ENCODE data around the gene MSANTD2. TPM values are rescaled to one million over a fixed set of nuclear protein-coding genes. Genes with fewer than 3 reads are reported as not detected.

The MSANTD2 gene
- total RNA-seq, 1 experiment from 2014 or later = 6.7 TPM

- in situ Hi-C loops (cut with HindIII; ENCODE audit: low pct_unique_long_range_greater_than_20kb, low sequenced_read_pairs) = no loop called here
- no peak for DNase-seq (ENCODE audit: low read depth, low spot score)
Observed at GRCh38 chr11:124825876-124826275, 25.7 kb upstream of the MSANTD2 start.

GRCh38 chr11:124823512-124824376 is 23.5 kb upstream of the MSANTD2 start:
- in situ Hi-C loops (cut with HindIII; ENCODE audit: low pct_unique_long_range_greater_than_20kb, low sequenced_read_pairs) = no loop called here
- no peak for DNase-seq (ENCODE audit: low read depth, low spot score)

GRCh38 chr11:124821995-124822730 is 22.0 kb upstream of the MSANTD2 start:
- no peak for DNase-seq (ENCODE audit: low read depth, low spot score)
- in situ Hi-C loops (cut with HindIII; ENCODE audit: low pct_unique_long_range_greater_than_20kb, low sequenced_read_pairs) = no loop called here

GRCh38 chr11:124817036-124817435 is 16.8 kb upstream of the MSANTD2 start:
- DNase-seq (ENCODE audit: low read depth, low spot score) = no peak
- in situ Hi-C loops (cut with HindIII; ENCODE audit: low pct_unique_long_range_greater_than_20kb, low sequenced_read_pairs) = no loop called here

- in situ Hi-C loops (cut with HindIII; ENCODE audit: low pct_unique_long_range_greater_than_20kb, low sequenced_read_pairs) = no loop called here
Observed at GRCh38 chr11:124814739-124815138, 14.5 kb upstream of the MSANTD2 start.

GRCh38 chr11:124812876-124813275 is 12.7 kb upstream of the MSANTD2 start:
- DNase-seq (ENCODE audit: low read depth, low spot score) = no peak
- in situ Hi-C loops (cut with HindIII; ENCODE audit: low pct_unique_long_range_greater_than_20kb, low sequenced_read_pairs) = no loop called here

More at GRCh38 chr11:124814739-124815138, 14.5 kb upstream of the MSANTD2 start:
- DNase-seq (ENCODE audit: low read depth, low spot score) = no peak

- no peak for DNase-seq (ENCODE audit: low read depth, low spot score)
- in situ Hi-C loops (cut with HindIII; ENCODE audit: low pct_unique_long_range_greater_than_20kb, low sequenced_read_pairs) = no loop called here
Observed at GRCh38 chr11:124811399-124812125, 11.4 kb upstream of the MSANTD2 start.

- in situ Hi-C loops (cut with HindIII; ENCODE audit: low pct_unique_long_range_greater_than_20kb, low sequenced_read_pairs) = no loop called here
- no peak for DNase-seq (ENCODE audit: low read depth, low spot score)
Observed at GRCh38 chr11:124807660-124808270, 7.6 kb upstream of the MSANTD2 start.

GRCh38 chr11:124807201-124807600 is 7.0 kb upstream of the MSANTD2 start:
- in situ Hi-C loops (cut with HindIII; ENCODE audit: low pct_unique_long_range_greater_than_20kb, low sequenced_read_pairs) = no loop called here
- DNase-seq (ENCODE audit: low read depth, low spot score) = peak; percentile 4

GRCh38 chr11:124804884-124805283 is 4.7 kb upstream of the MSANTD2 start:
- in situ Hi-C loops (cut with HindIII; ENCODE audit: low pct_unique_long_range_greater_than_20kb, low sequenced_read_pairs) = no loop called here

GRCh38 chr11:124801636-124802312 is 1.6 kb upstream of the MSANTD2 start:
- in situ Hi-C loops (cut with HindIII; ENCODE audit: low pct_unique_long_range_greater_than_20kb, low sequenced_read_pairs) = no loop called here
- DNase-seq (ENCODE audit: low read depth, low spot score) = no peak

More at GRCh38 chr11:124804884-124805283, 4.7 kb upstream of the MSANTD2 start:
- DNase-seq (ENCODE audit: low read depth, low spot score) = no peak

GRCh38 chr11:124801014-124801413 is 808 bp upstream of the MSANTD2 start:
- in situ Hi-C loops (cut with HindIII; ENCODE audit: low pct_unique_long_range_greater_than_20kb, low sequenced_read_pairs) = no loop called here
- peak; percentile 3 for DNase-seq (ENCODE audit: low read depth, low spot score)

GRCh38 chr11:124799348-124800225 is 619 bp downstream of the MSANTD2 start:
- peak; percentile 1 for DNase-seq (ENCODE audit: low read depth, low spot score)
- in situ Hi-C loops (cut with HindIII; ENCODE audit: low pct_unique_long_range_greater_than_20kb, low sequenced_read_pairs) = no loop called here

GRCh38 chr11:124798991-124799347 is 1.2 kb downstream of the MSANTD2 start:
- in situ Hi-C loops (cut with HindIII; ENCODE audit: low pct_unique_long_range_greater_than_20kb, low sequenced_read_pairs) = no loop called here
- peak; percentile 26 for DNase-seq (ENCODE audit: low read depth, low spot score)

- in situ Hi-C loops (cut with HindIII; ENCODE audit: low pct_unique_long_range_greater_than_20kb, low sequenced_read_pairs) = no loop called here
- no peak for DNase-seq (ENCODE audit: low read depth, low spot score)
Observed at GRCh38 chr11:124796312-124796711, 3.9 kb downstream of the MSANTD2 start.

GRCh38 chr11:124793466-124794278 is 6.5 kb downstream of the MSANTD2 start:
- peak; percentile 67 for DNase-seq (ENCODE audit: low read depth, low spot score)
- in situ Hi-C loops (cut with HindIII; ENCODE audit: low pct_unique_long_range_greater_than_20kb, low sequenced_read_pairs) = no loop called here

All from SK-MEL-5 (cell line).